SK-N-MC (cell line): ENCODE data around the gene OSR1.

Experiments used
- EZH2 ChIP-seq: fragments of 200-600 bp; sonication (generic); IDR thresholded peaks from one replicate; pipeline ENCODE4 v1.6.1; 2017; ENCODE audit warnings: antibody characterized with exemption
- POLR2AphosphoS5 ChIP-seq: IDR thresholded peaks from 2 replicates; pipeline ENCODE4 v1.6.1; 2012; ENCODE audit warnings: mild to moderate bottlenecking, low read depth, low read length, borderline replicate concordance

GRCh38 chr2:19380532-19380931 is 22.1 kb upstream of the OSR1 start:
- no peak for TF ChIP-seq EZH2
- no peak for TF ChIP-seq POLR2AphosphoS5
